Endometrial microvascular endothelial cells (primary cell): ENCODE data around the gene TIRAP. TPM values are rescaled to one million over a fixed set of nuclear protein-coding genes. Genes with fewer than 3 reads are reported as not detected.
"Not testable (repeated sequence)": the region's sequence is repeated elsewhere in the genome, so short reads cannot be mapped to it uniquely, and the experiment has no call there.

Source experiments
- in situ Hi-C: cut with HindIII; loops from 2 replicates; pipeline ENCODE4 v1.10.0; 2017; ENCODE audit warnings: low sequenced_read_pairs, low pct_unique_long_range_greater_than_20kb; ENCODE audit errors: inconsistent ontology term
- total RNA-seq: library from RNA; depleted of rRNA; stranded (reverse); fragments of >200 nt; gene quantifications from one replicate; pipeline ENCODE4 v1.2.3, GENCODE V29; 2015; ENCODE audit errors: inconsistent ontology term

The TIRAP gene
- total RNA-seq, 1 donor from 2014 or later, result 11.4 TPM

- in situ Hi-C loops, result no loop called here
Measured at GRCh38 chr11:126281666-126282175, 1.2 kb upstream of the TIRAP start.

DNA sequence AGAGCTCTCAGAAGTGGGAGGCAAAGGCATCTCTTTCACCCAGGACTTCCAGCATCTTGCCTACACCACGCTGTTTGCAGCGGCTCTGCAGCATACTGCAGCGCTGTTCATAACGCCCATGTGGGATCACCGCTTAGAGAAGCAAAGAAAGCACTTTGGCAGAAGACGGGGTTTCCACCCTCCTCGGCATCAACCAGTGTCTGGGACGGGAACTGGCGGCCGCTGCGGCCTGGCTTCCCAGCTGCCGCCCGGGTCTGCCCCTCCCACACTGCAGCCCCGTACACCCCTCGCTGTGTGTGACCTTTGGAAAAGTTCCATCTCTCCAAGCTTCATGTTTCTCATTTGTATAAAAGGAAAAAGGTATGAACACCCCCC is 545 bp upstream of the TIRAP start:
- in situ Hi-C loops, result no loop called here

DNA sequence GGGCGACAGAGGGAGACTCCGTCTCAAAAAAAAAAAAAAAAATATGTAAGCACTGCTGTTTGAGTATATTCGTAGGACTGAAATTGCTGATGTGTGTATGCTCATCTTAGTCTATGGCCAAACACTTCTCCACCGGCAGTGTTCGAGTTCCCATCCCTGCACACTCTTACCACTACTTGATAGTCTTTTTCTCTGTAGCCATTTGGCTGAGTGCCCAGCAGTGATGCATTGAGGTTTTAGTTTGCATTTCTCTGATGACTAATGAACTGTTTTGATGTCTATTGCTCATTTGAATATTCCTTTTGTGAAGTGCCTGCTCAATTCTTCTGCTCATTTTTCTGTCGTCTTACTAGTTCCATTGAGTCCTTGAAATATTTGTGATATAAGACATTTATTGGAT is 1.9 kb downstream of the TIRAP start:
- in situ Hi-C loops, result no loop called here

GRCh38 chr11:126288237-126288636 is 5.3 kb downstream of the TIRAP start:
- in situ Hi-C loops, result no loop called here

- in situ Hi-C loops, result no loop called here
Measured at GRCh38 chr11:126290887-126291286, 8.0 kb downstream of the TIRAP start.

GRCh38 chr11:126293726-126294125 is 10.8 kb downstream of the TIRAP start:
- in situ Hi-C loops, result no loop called here

GRCh38 chr11:126297004-126297403 is 14.1 kb downstream of the TIRAP start:
- in situ Hi-C loops, result no loop called here

DNA sequence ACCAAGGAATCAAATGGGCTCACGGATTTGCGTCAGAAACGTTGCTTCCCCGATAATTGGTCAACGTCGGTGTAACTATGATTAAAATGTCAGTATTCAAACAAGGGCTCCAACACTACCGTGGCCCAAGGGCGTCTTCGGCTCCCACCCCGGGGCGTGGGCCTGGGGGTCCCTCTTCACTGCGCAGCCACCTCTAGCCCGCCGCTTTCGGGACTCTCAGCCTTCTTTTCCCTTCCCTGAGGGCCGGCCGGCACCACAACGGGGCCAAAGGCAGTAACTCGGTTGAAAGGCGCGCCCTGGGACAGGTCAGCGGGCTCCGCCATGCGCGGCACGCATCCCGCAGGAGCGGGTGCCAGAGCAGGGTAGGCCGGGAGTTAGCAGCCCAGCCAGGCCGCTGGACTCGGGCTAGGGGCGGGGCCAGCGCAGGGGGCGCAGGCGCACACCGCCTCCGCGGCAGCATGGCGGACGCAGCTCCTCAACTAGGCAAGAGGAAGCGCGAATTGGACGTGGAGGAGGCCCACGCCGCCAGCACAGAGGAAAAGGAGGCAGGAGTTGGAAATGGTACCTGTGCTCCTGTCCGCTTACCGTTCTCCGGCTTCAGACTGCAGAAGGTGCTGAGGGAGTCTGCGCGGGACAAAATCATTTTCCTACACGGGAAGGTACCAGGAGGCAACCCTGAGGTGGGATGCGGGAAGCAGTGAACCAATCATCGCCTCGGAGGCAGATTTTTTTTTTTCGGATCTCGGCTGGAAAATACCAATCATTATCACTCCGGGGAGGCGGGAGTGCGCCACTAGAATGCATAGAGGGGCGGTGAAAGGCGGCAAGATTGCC is 20.9 kb downstream of the TIRAP start, which contains the start of gene DCPS:
Gene DCPS (plus strand): TSS at position 438 of the 834 bp plus-strand sequence. CDS start 21 bp downstream, at position 459.
- in situ Hi-C loops, result no loop called here

DNA sequence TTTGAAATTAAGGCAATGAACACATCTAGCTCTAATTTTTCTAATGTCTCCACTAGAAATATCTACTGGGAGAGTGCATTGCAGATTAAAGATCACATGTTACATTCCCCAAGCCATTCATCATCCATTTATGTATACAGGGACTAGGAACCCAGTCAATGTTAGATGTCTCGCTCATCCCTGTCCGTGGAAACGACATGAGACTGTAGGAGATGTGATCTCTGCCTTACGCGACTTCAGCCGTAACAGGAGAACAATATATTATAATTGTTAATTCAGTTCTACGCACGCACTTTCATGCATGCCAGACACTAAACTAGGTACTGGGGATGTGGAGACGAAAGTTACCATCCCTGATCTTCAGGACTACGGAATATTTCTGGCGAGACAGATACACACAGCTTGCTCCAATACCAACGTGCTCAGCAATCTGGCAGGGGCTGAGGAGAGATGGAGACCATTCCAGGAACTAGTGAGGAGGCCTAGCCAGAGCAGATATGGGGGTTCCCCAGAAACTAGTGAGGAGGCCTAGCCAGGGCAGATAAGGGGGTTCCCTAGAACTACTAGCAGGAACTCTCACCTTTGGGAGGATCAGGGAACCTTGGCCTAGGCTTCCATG is 21.7 kb downstream of the TIRAP start:
- in situ Hi-C loops, result no loop called here

DNA sequence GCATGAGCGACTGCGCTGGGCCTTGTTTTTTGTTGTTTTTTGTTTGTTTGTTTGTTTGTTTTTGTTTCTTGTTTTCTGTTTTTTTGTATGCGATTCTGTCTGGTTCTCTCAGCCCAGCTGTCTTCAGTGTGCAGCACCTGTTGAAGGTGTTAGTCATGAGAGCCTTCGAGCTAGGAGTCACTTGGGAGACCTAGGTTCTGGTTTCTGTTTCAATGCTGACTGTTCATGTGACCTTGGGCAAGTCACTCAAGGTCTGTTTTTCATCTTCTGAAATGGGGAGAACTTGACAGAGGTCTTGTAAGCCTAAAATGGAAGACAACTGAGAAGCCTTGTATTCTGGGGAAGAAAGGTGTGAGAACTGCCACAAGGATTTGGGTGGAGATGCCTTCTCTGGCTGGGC is 22.8 kb downstream of the TIRAP start:
- in situ Hi-C loops, result no loop called here

DNA sequence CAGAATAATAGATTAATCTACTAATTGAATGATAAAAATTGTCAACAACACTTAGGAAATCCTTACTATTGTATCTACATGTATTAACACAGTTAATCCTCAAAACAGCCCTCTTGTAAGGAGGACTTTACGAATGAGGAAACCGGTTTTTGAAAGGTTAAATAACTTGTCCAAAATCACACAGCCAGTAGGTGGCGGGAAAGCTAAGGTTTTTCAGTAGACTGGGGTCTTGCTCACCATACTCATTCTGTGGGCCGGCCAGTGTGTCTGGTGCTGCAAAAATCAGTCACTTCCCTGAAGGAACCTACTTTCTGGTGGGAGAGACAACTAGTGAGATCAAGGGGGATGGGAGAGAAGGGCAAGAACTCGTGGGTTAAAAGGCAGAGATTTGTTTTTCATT is 24.8 kb downstream of the TIRAP start:
- in situ Hi-C loops, result no loop called here

DNA sequence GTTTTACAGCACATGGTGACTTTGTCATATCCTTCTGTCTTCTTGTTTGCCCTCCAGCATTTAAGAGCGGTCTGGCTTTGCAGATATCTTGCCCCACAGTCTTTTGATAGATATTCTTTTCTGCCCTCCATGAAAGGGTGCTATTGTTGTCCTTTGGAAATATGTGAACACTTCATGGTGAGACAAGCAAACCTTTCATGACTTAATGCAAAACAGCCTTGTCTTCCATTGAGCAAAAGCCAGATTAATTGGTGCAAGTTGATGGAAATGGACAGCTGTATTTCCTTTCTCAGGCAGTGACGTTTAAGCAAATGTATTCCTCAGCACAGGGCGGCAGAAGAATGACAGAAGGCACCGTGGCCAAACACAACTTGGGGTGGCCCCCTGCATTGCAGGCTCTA is 25.4 kb downstream of the TIRAP start:
- in situ Hi-C loops, result no loop called here

DNA sequence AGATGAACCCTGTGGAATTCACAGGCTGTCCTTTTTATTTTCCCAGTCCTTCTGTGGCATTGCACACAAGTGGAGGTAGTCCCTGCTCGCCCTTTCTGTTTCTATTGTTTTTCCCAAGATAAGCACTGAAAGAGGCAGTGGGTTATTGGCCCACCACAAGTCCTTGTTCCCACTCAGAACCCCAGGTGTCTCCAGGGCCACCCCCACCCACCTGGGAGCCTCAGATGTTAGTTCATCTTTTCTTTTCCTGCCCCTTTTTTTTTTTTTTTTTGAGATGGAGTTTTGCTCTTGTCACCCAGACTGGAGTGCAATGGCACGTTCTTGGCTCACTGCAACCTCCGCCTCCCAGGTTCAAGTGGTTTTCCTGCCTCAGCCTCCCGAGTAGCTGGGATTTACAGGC is 25.9 kb downstream of the TIRAP start:
- in situ Hi-C loops, result not testable (repeated sequence)

- in situ Hi-C loops, result no loop called here
Measured at GRCh38 chr11:126310200-126310991, 27.5 kb downstream of the TIRAP start.

GRCh38 chr11:126310992-126311310 is 28.1 kb downstream of the TIRAP start:
- in situ Hi-C loops, result no loop called here

- in situ Hi-C loops, result no loop called here
Measured at GRCh38 chr11:126311401-126312291, 28.8 kb downstream of the TIRAP start.

DNA sequence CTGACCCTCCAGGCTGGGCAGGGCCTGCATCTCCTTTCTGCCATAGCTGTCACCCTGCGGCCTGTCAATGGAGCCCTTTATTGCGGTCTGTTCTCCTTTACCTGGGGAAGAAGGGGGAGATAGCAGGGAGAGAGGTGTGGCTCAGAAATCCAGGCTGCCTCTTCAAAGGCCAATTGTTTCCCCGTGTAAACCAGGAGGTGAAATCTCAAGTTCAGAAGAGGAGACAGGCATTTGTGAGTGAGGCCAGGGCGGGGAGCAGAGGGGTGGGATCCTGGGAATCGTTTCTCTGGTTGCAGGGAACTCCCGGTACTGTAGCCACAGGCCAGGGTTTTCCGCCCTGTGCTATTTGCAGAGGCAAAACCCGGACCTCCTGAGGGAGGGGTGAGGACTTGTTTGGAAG is 30.1 kb downstream of the TIRAP start:
- in situ Hi-C loops, result no loop called here

GRCh38 chr11:126313826-126314225 is 30.9 kb downstream of the TIRAP start:
- in situ Hi-C loops, result no loop called here

GRCh38 chr11:126317432-126317755 is 34.5 kb downstream of the TIRAP start:
- in situ Hi-C loops, result no loop called here
